Measurements from ENCODE around the gene ACAD9.

Gene ACAD9

GRCh38 chr3:128932516-128933212 is 53.2 kb downstream of the ACAD9 start:
- Mint-ChIP-seq H3K36me3 (ENCODE audit: low read depth) (no peaks in the 10 kb centered on the region), H3K4me3 (no peak overlapping the region), H3K27ac (no peak overlapping the region), H3K4me1 (ENCODE audit: low read depth) (no peaks in the 10 kb centered on the region), H3K27me3 (no peaks in the 10 kb centered on the region), H3K9me3 (no peaks in the 10 kb centered on the region)

- Mint-ChIP-seq H3K27me3 (no peaks in the 10 kb centered on the region), H3K27ac (no peak overlapping the region), H3K4me1 (ENCODE audit: low read depth) (no peaks in the 10 kb centered on the region), H3K9me3 (no peaks in the 10 kb centered on the region), H3K4me3 (no peak overlapping the region), H3K36me3 (ENCODE audit: low read depth) (no peaks in the 10 kb centered on the region)
Observed at GRCh38 chr3:128933213-128933921, 53.9 kb downstream of the ACAD9 start.

GRCh38 chr3:128933922-128934253 is 54.5 kb downstream of the ACAD9 start:
- Mint-ChIP-seq H3K36me3 (ENCODE audit: low read depth) (no peaks in the 10 kb centered on the region), H3K4me1 (ENCODE audit: low read depth) (no peaks in the 10 kb centered on the region), H3K27ac (no peak overlapping the region), H3K9me3 (no peaks in the 10 kb centered on the region), H3K27me3 (no peaks in the 10 kb centered on the region), H3K4me3 (no peak overlapping the region)

- H3K4me1 Mint-ChIP-seq (ENCODE audit: low read depth) = no peaks in the 10 kb centered on the region
- H3K36me3 Mint-ChIP-seq (ENCODE audit: low read depth) = no peaks in the 10 kb centered on the region
- no peaks in the 10 kb centered on the region for H3K9me3 Mint-ChIP-seq
- no peak overlapping the region for H3K4me3 Mint-ChIP-seq
- peaks cover 5% of the 10 kb centered on the region for H3K27me3 Mint-ChIP-seq
- H3K27ac Mint-ChIP-seq = no peak overlapping the region
Observed at GRCh38 chr3:128935922-128936321, 56.5 kb downstream of the ACAD9 start.

- Mint-ChIP-seq H3K27ac (no peak overlapping the region), H3K36me3 (ENCODE audit: low read depth) (no peaks in the 10 kb centered on the region), H3K9me3 (no peaks in the 10 kb centered on the region), H3K4me3 (no peak overlapping the region), H3K27me3 (peaks cover 5% of the 10 kb centered on the region), H3K4me1 (ENCODE audit: low read depth) (no peaks in the 10 kb centered on the region)
Observed at GRCh38 chr3:128936341-128936740, 56.9 kb downstream of the ACAD9 start.

GRCh38 chr3:128940252-128940651 is 60.8 kb downstream of the ACAD9 start:
- Mint-ChIP-seq H3K4me1 (ENCODE audit: low read depth) (no peaks in the 10 kb centered on the region), H3K27ac (no peak overlapping the region), H3K4me3 (no peak overlapping the region), H3K9me3 (no peaks in the 10 kb centered on the region), H3K27me3 (peaks cover 5% of the 10 kb centered on the region), H3K36me3 (ENCODE audit: low read depth) (no peaks in the 10 kb centered on the region)

GRCh38 chr3:128942161-128942952 is 62.9 kb downstream of the ACAD9 start:
- H3K27me3 Mint-ChIP-seq = peaks cover 5% of the 10 kb centered on the region
- no peaks in the 10 kb centered on the region for H3K9me3 Mint-ChIP-seq
- no peak overlapping the region for H3K4me3 Mint-ChIP-seq
- no peaks in the 10 kb centered on the region for H3K36me3 Mint-ChIP-seq (ENCODE audit: low read depth)
- H3K4me1 Mint-ChIP-seq (ENCODE audit: low read depth) = no peaks in the 10 kb centered on the region
- no peak overlapping the region for H3K27ac Mint-ChIP-seq

- H3K9me3 Mint-ChIP-seq = no peaks in the 10 kb centered on the region
- no peaks in the 10 kb centered on the region for H3K4me1 Mint-ChIP-seq (ENCODE audit: low read depth)
- H3K36me3 Mint-ChIP-seq (ENCODE audit: low read depth) = no peaks in the 10 kb centered on the region
- peaks cover 1% of the 10 kb centered on the region for H3K27me3 Mint-ChIP-seq
- no peak overlapping the region for H3K27ac Mint-ChIP-seq
- H3K4me3 Mint-ChIP-seq = no peak overlapping the region
Observed at GRCh38 chr3:128945041-128945877, 65.8 kb downstream of the ACAD9 start.

GRCh38 chr3:128945878-128946175 is 66.4 kb downstream of the ACAD9 start:
- no peaks in the 10 kb centered on the region for H3K4me1 Mint-ChIP-seq (ENCODE audit: low read depth)
- H3K4me3 Mint-ChIP-seq = no peak overlapping the region
- H3K9me3 Mint-ChIP-seq = no peaks in the 10 kb centered on the region

GRCh38 chr3:128946411-128946810 is 67.0 kb downstream of the ACAD9 start:
- H3K27me3 Mint-ChIP-seq = no peaks in the 10 kb centered on the region
- no peaks in the 10 kb centered on the region for H3K9me3 Mint-ChIP-seq
- no peaks in the 10 kb centered on the region for H3K36me3 Mint-ChIP-seq (ENCODE audit: low read depth)
- no peak overlapping the region for H3K27ac Mint-ChIP-seq
- H3K4me3 Mint-ChIP-seq = no peak overlapping the region
- H3K4me1 Mint-ChIP-seq (ENCODE audit: low read depth) = no peaks in the 10 kb centered on the region

More at GRCh38 chr3:128945878-128946175, 66.4 kb downstream of the ACAD9 start:
- Mint-ChIP-seq H3K27ac (no peak overlapping the region), H3K36me3 (ENCODE audit: low read depth) (no peaks in the 10 kb centered on the region), H3K27me3 (no peaks in the 10 kb centered on the region)

GRCh38 chr3:128949158-128949557 is 69.7 kb downstream of the ACAD9 start:
- Mint-ChIP-seq H3K4me1 (ENCODE audit: low read depth) (no peaks in the 10 kb centered on the region), H3K36me3 (ENCODE audit: low read depth) (no peaks in the 10 kb centered on the region), H3K27me3 (no peaks in the 10 kb centered on the region), H3K27ac (no peak overlapping the region), H3K9me3 (no peaks in the 10 kb centered on the region), H3K4me3 (no peak overlapping the region)

- no peaks in the 10 kb centered on the region for H3K9me3 Mint-ChIP-seq
- no peaks in the 10 kb centered on the region for H3K36me3 Mint-ChIP-seq (ENCODE audit: low read depth)
- no peaks in the 10 kb centered on the region for H3K4me1 Mint-ChIP-seq (ENCODE audit: low read depth)
- H3K27me3 Mint-ChIP-seq = no peaks in the 10 kb centered on the region
- H3K4me3 Mint-ChIP-seq = no peak overlapping the region
- no peak overlapping the region for H3K27ac Mint-ChIP-seq
Observed at GRCh38 chr3:128950223-128950938, 71.0 kb downstream of the ACAD9 start.

GRCh38 chr3:128956440-128956839 is 77.0 kb downstream of the ACAD9 start:
- H3K4me1 Mint-ChIP-seq (ENCODE audit: low read depth) = no peaks in the 10 kb centered on the region
- no peak overlapping the region for H3K27ac Mint-ChIP-seq
- H3K4me3 Mint-ChIP-seq = no peak overlapping the region
- H3K27me3 Mint-ChIP-seq = no peaks in the 10 kb centered on the region
- H3K9me3 Mint-ChIP-seq = no peaks in the 10 kb centered on the region
- H3K36me3 Mint-ChIP-seq (ENCODE audit: low read depth) = no peaks in the 10 kb centered on the region

All from stimulated activated naive CD8-positive, alpha-beta T cell treated with anti-CD3 and anti-CD28 coated beads, Interleukin-15, Interleukin-2, amounts not matched to agents 100 ng/mL and 50 ng/mL, for 24 hours (primary cell).